T1000 (cell line): ENCODE results near the gene TRRAP.
"Not testable (repeated sequence)": the region's sequence is repeated elsewhere in the genome, so short reads cannot be mapped to it uniquely, and the experiment has no call there.

Source experiments
- DNase-seq: peaks from one replicate; lab custom pipeline; 2025; ENCODE audit warnings: mixed read lengths; lab: John Stamatoyannopoulos, UW

TRRAP gene

GRCh38 chr7:98878365-98879197, at the start of gene TRRAP:
TRRAP (plus strand) TSS chr7:98878532; CDS start chr7:98881151, 2,619 bp downstream.
- DNase-seq, result peak; percentile 29

- DNase-seq, result no peak
Observed at GRCh38 chr7:98830972-98831548, 47.3 kb upstream of the TRRAP start.

GRCh38 chr7:98831641-98832221, 46.6 kb upstream of the TRRAP start:
- no peak for DNase-seq

- DNase-seq, result no peak
Observed at GRCh38 chr7:98833022-98833421, 45.3 kb upstream of the TRRAP start.

- no peak for DNase-seq
Observed at GRCh38 chr7:98834949-98835348, 43.4 kb upstream of the TRRAP start.

- DNase-seq, result no peak
Observed at GRCh38 chr7:98836811-98837629, 41.3 kb upstream of the TRRAP start.

GRCh38 chr7:98837630-98837972, 40.7 kb upstream of the TRRAP start:
- no peak for DNase-seq

GRCh38 chr7:98840096-98840495, 38.2 kb upstream of the TRRAP start:
- DNase-seq, result no peak

- DNase-seq, result no peak
Observed at GRCh38 chr7:98840722-98841121, 37.6 kb upstream of the TRRAP start.

- DNase-seq, result peak; percentile 35
Observed at GRCh38 chr7:98841179-98841997, 36.9 kb upstream of the TRRAP start.

GRCh38 chr7:98842552-98842951, 35.8 kb upstream of the TRRAP start:
- not testable (repeated sequence) for DNase-seq

GRCh38 chr7:98848918-98849317, 29.4 kb upstream of the TRRAP start:
- no peak for DNase-seq

- no peak for DNase-seq
Observed at GRCh38 chr7:98852826-98853225, 25.5 kb upstream of the TRRAP start.

GRCh38 chr7:98855610-98856422, 22.5 kb upstream of the TRRAP start:
- DNase-seq, result no peak

- DNase-seq, result no peak
Observed at GRCh38 chr7:98860071-98860470, 18.3 kb upstream of the TRRAP start.

- no peak for DNase-seq
Observed at GRCh38 chr7:98862203-98862602, 16.1 kb upstream of the TRRAP start.

GRCh38 chr7:98862716-98863420, 15.5 kb upstream of the TRRAP start:
- no peak for DNase-seq

GRCh38 chr7:98863601-98864000, 14.7 kb upstream of the TRRAP start:
- no peak for DNase-seq

GRCh38 chr7:98864731-98865453, 13.4 kb upstream of the TRRAP start:
- no peak for DNase-seq
